GM12865 (cell line): ENCODE data around the gene INPP5A.

Experiments used
- DNase-seq: peaks from one replicate; pipeline ENCODE4 v3.0.0; 2010; ENCODE audit warnings: low read depth
- H3K4me3 ChIP-seq: 2 replicates; pipeline ENCODE4 v1.5.1; 2011; ENCODE audit warnings: mild to moderate bottlenecking, low read depth, low read length, control low read depth
- CTCF ChIP-seq: IDR thresholded peaks from 2 replicates; pipeline ENCODE4 v1.5.1; 2011; ENCODE audit warnings: low read length, control low read depth, low read depth, inconsistent platforms; ENCODE audit not compliant: insufficient read depth; ENCODE audit errors: missing control alignments

The INPP5A gene

DNA sequence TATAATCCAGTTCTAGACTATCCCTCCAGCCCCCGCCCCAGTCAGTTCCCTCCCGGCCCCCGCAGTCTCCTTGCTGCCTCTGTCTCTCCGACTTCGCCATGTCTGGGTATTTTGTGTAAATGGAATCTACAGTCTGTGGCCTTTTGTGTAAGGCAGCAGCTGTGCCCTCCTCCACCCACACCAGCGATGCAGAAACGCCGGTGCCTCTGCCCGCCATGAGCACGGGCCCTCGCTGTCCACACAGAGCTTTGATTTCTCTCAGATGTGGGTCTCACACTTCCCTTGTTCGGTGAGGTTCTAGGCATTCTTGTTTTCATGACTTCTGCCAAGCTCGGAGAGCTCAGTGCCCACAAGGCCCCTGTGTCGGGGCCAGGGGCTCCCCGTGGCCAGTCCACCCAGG, 210.5 kb downstream of the INPP5A start:
- no peak overlapping the region for H3K4me3 ChIP-seq
- TF ChIP-seq CTCF = no peak
- no peak for DNase-seq

DNA sequence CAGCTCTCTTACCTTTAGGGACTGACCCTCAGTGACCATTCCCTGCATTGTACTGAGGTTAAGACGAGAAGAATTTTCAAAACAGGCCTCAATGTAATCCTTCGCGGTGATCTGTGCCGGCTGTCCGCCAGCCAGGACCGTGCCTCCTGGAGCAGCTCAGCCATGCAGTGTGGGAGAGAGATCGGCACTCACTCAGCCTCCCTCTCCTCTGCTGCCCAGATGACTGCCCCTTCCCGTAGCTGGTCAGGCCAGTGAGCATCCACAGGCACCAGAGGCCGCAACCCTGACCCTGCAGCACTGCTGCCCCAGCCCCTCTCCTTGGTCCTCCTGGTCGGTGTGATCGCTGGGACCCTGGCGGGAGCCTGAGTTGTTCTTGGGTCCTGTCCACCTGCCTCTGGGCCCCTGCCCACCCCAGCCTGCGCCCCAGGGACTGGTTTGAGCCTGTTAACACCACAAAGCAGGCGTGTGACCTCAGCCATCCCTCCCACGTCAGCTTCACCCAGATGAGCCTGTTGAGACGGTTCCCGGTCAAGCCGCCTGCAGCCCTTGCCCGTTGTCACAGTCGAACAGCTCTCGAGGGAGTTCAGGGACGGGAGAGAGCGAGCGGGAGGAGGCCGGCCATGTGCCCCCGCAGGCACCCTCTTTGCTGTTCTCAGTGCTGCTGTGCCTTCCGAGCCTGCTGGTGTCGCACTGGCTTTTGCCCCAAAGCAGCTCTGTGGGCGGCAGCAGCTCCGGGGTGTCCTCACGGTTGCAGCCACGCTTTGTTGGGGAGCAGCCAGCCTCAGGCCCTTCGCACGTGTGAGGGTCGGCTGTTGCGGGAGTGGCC, 211.2 kb downstream of the INPP5A start:
- H3K4me3 ChIP-seq = no peak overlapping the region
- no peak for TF ChIP-seq CTCF
- no peak for DNase-seq

GRCh38 chr10:132749371-132749795, 211.8 kb downstream of the INPP5A start:
- no peak for DNase-seq
- no peak for TF ChIP-seq CTCF
- H3K4me3 ChIP-seq = no peak overlapping the region

- TF ChIP-seq CTCF = no peak
- no peak overlapping the region for H3K4me3 ChIP-seq
- DNase-seq = no peak
Measured at GRCh38 chr10:132750936-132751335, 213.3 kb downstream of the INPP5A start.

DNA sequence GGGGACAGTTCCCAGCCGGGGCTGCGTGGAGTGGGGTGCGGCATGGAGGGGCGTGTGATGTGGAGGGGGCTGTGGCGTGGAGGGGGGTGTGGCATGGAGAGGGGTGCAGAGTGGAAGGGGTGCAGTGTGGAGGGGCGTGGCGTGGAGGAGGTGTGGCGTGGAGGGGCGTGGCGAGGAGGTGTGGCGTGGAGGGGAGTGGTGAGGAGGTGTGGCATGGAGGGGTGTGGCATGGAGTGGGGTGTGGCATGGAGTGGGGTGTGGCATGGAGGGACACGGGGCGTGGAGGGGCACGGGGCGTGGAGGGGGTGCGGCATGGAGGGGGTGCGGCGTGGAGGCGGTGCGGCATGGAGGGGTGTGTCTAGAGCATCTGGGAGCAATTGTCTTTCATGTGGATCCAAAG, 214.8 kb downstream of the INPP5A start:
- DNase-seq = no peak
- no peak for TF ChIP-seq CTCF
- H3K4me3 ChIP-seq = no peak overlapping the region

DNA sequence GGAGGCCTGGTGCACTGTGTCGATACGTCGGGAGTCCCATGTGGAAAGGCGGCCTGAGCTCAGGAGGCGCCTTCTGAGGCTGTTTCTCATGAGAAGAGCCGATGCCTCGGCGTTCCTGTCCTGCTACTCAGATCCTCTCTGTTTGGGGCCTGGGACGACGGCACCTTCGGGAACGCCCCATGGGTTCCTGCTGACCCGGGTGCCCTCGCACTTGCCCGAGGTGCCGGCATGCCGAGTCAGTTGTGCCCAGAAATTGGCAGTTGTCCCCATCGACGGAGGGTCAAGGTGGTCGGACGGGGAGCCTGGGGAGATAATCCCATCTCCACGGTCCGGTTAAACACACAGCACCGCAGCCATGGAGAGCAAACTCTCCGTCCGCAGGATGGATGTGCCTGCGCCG, 215.4 kb downstream of the INPP5A start:
- TF ChIP-seq CTCF = no peak
- no peak overlapping the region for H3K4me3 ChIP-seq
- DNase-seq = no peak

GRCh38 chr10:132753596-132753995, 216.0 kb downstream of the INPP5A start:
- no peak for DNase-seq
- no peak for TF ChIP-seq CTCF

More at GRCh38 chr10:132753596-132753995, 216.0 kb downstream of the INPP5A start:
- no peak overlapping the region for H3K4me3 ChIP-seq
